Neural progenitor cell (in vitro differentiated cells): ENCODE measurements around the gene MPP2.

Experiments
- CTCF ChIP-seq: fragments of 200-600 bp; sonication (generic); IDR thresholded peaks from 2 replicates; pipeline ENCODE4 v1.5.1; 2017; ENCODE audit warnings: antibody characterized with exemption, mild to moderate bottlenecking
- EZH2 ChIP-seq: fragments of 200-600 bp; sonication (generic); IDR thresholded peaks from 2 replicates; pipeline ENCODE4 v1.6.1; 2017; ENCODE audit warnings: antibody characterized with exemption, mild to moderate bottlenecking, moderate library complexity
- EZH2phosphoT487 ChIP-seq: fragments of 200-600 bp; sonication (generic); IDR thresholded peaks from 2 replicates; pipeline ENCODE4 v1.6.1; 2017; ENCODE audit warnings: antibody characterized with exemption

GRCh38 chr17:43939886-43940285 is 32.5 kb upstream of the MPP2 start:
- TF ChIP-seq EZH2phosphoT487 (no peak), CTCF (no peak), EZH2 (no peak)
